GM12872 (cell line): Measurements from ENCODE around the gene SHANK2.

Source experiments
- CTCF ChIP-seq: IDR thresholded peaks from 3 replicates; pipeline ENCODE4 v1.5.1; 2011; ENCODE audit warnings: low read depth, mild to moderate bottlenecking, low read length, moderate library complexity; ENCODE audit not compliant: insufficient read depth

The SHANK2 gene

GRCh38 chr11:71221821-71222220 lies 30.6 kb downstream of the SHANK2 start:
- no peak for TF ChIP-seq CTCF

- TF ChIP-seq CTCF = no peak
These were observed 31.2 kb downstream of the SHANK2 start for GRCh38 chr11:71221201-71221600.

GRCh38 chr11:71218789-71219499 lies 33.4 kb downstream of the SHANK2 start:
- no peak for TF ChIP-seq CTCF

GRCh38 chr11:71215425-71215965 lies 36.9 kb downstream of the SHANK2 start:
- no peak for TF ChIP-seq CTCF

GRCh38 chr11:71214553-71215424 lies 37.6 kb downstream of the SHANK2 start:
- no peak for TF ChIP-seq CTCF

GRCh38 chr11:71213696-71214552 lies 38.5 kb downstream of the SHANK2 start:
- TF ChIP-seq CTCF = no peak
